ENCODE data around the gene RYR2. TPM values are rescaled to one million over a fixed set of nuclear protein-coding genes. Genes with fewer than 3 reads are reported as not detected.

The RYR2 gene
- total RNA-seq, 1 donor from 2014 or later, result 5.4 TPM

GRCh38 chr1:237013608-237014007 is 28.4 kb upstream of the RYR2 start:
- DNase-seq (ENCODE audit: low spot score), result no peak
- Mint-ChIP-seq H3K9me3 (ENCODE audit: unreplicated experiment) (no peaks in the 10 kb centered on the region), H3K4me3 (ENCODE audit: unreplicated experiment) (no peak overlapping the region), H3K4me1 (ENCODE audit: unreplicated experiment) (no peaks in the 10 kb centered on the region), H3K36me3 (ENCODE audit: low read depth, unreplicated experiment) (no peaks in the 10 kb centered on the region), H3K27me3 (ENCODE audit: unreplicated experiment) (no peaks in the 10 kb centered on the region), H3K27ac (ENCODE audit: unreplicated experiment) (no peak overlapping the region)
- TF ChIP-seq CTCF (IDR thresholded peaks at IDR 0.05; ENCODE audit: unreplicated experiment), result no peak

GRCh38 chr1:237016626-237017025 is 25.4 kb upstream of the RYR2 start:
- TF ChIP-seq CTCF (IDR thresholded peaks at IDR 0.05; ENCODE audit: unreplicated experiment), result no peak
- DNase-seq (ENCODE audit: low spot score), result no peak
- Mint-ChIP-seq H3K27me3 (ENCODE audit: unreplicated experiment) (no peaks in the 10 kb centered on the region), H3K4me1 (ENCODE audit: unreplicated experiment) (no peaks in the 10 kb centered on the region), H3K4me3 (ENCODE audit: unreplicated experiment) (no peak overlapping the region), H3K9me3 (ENCODE audit: unreplicated experiment) (no peaks in the 10 kb centered on the region), H3K27ac (ENCODE audit: unreplicated experiment) (no peak overlapping the region), H3K36me3 (ENCODE audit: low read depth, unreplicated experiment) (no peaks in the 10 kb centered on the region)

GRCh38 chr1:237018896-237019295 is 23.1 kb upstream of the RYR2 start:
- H3K4me1 Mint-ChIP-seq (ENCODE audit: unreplicated experiment), result no peaks in the 10 kb centered on the region

GRCh38 chr1:237025358-237026074 is 16.5 kb upstream of the RYR2 start:
- Mint-ChIP-seq H3K36me3 (ENCODE audit: low read depth, unreplicated experiment) (peaks cover 5% of the 10 kb centered on the region), H3K9me3 (ENCODE audit: unreplicated experiment) (peaks cover 6% of the 10 kb centered on the region), H3K27me3 (ENCODE audit: unreplicated experiment) (no peaks in the 10 kb centered on the region), H3K4me3 (ENCODE audit: unreplicated experiment) (no peak overlapping the region), H3K4me1 (ENCODE audit: unreplicated experiment) (no peaks in the 10 kb centered on the region), H3K27ac (ENCODE audit: unreplicated experiment) (no peak overlapping the region)
- DNase-seq (ENCODE audit: low spot score), result no peak
- no peak for TF ChIP-seq CTCF (IDR thresholded peaks at IDR 0.05; ENCODE audit: unreplicated experiment)

More at GRCh38 chr1:237018896-237019295, 23.1 kb upstream of the RYR2 start:
- no peak overlapping the region for H3K27ac Mint-ChIP-seq (ENCODE audit: unreplicated experiment)
- DNase-seq (ENCODE audit: low spot score), result no peak
- H3K9me3 Mint-ChIP-seq (ENCODE audit: unreplicated experiment), result no peaks in the 10 kb centered on the region
- H3K27me3 Mint-ChIP-seq (ENCODE audit: unreplicated experiment), result no peaks in the 10 kb centered on the region
- no peak for TF ChIP-seq CTCF (IDR thresholded peaks at IDR 0.05; ENCODE audit: unreplicated experiment)
- H3K4me3 Mint-ChIP-seq (ENCODE audit: unreplicated experiment), result no peak overlapping the region
- H3K36me3 Mint-ChIP-seq (ENCODE audit: low read depth, unreplicated experiment), result no peaks in the 10 kb centered on the region

GRCh38 chr1:237029240-237029639 is 12.7 kb upstream of the RYR2 start:
- no peak for TF ChIP-seq CTCF (IDR thresholded peaks at IDR 0.05; ENCODE audit: unreplicated experiment)
- H3K36me3 Mint-ChIP-seq (ENCODE audit: low read depth, unreplicated experiment), result peaks cover 5% of the 10 kb centered on the region
- H3K4me3 Mint-ChIP-seq (ENCODE audit: unreplicated experiment), result no peak overlapping the region
- no peaks in the 10 kb centered on the region for H3K4me1 Mint-ChIP-seq (ENCODE audit: unreplicated experiment)
- H3K27ac Mint-ChIP-seq (ENCODE audit: unreplicated experiment), result no peak overlapping the region
- H3K27me3 Mint-ChIP-seq (ENCODE audit: unreplicated experiment), result peaks cover 3% of the 10 kb centered on the region
- H3K9me3 Mint-ChIP-seq (ENCODE audit: unreplicated experiment), result peaks cover 6% of the 10 kb centered on the region
- no peak for DNase-seq (ENCODE audit: low spot score)

Data from endothelial cell (in vitro differentiated cells).